Left kidney (tissue), 2 donors: ENCODE results near the gene FHIT. TPM values are rescaled to one million over a fixed set of nuclear protein-coding genes. Genes with fewer than 3 reads are reported as not detected.

ENCODE experiments used
- DNase-seq: peaks from one replicate; pipeline ENCODE4 v3.0.0-alpha.2; 2013
- polyA plus RNA-seq: library from polyadenylated mRNA; unstranded; fragments of 120-200 nt; gene quantifications from one replicate; pipeline ENCODE4 v1.2.1, GENCODE V29; 2013; ENCODE audit not compliant: insufficient read length

Gene FHIT
- polyA plus RNA-seq, 1 donor = 25.0 TPM

DNA sequence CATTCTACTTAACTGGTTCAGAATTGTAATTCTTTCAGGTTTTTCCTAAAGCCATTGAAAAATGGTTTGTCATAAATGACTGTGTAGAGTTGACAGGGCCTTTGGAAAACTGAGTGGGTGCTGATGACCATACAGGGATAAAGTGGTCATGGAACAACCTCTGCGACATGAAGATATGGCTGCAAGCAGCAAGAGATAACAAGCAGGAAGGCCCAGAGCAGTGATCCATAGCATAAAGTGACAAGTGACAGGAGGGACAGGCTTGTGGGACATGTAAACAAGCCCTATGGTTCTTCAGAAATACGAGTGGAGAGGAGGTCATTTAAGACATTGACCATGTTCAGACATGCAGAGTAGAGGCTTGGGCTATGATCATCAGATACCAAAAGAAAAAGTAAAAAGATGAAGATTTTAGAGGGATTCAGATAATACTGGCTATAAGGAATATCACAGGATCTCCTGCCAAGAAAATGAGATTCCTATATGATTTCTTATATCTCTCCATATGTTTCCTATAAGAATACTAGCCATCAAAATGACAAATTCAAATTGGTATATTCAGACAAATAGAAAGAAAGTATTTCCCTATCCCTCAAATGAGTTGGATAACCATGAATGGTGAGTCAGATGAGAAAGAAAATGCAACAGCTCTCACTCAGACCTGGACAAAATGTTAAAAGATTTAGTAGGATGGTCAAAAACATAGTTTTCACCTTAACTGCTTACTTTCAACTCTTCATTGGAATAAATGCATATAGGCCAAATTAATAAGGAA lies 1373.8 kb downstream of the FHIT start:
- no peak for DNase-seq

DNA sequence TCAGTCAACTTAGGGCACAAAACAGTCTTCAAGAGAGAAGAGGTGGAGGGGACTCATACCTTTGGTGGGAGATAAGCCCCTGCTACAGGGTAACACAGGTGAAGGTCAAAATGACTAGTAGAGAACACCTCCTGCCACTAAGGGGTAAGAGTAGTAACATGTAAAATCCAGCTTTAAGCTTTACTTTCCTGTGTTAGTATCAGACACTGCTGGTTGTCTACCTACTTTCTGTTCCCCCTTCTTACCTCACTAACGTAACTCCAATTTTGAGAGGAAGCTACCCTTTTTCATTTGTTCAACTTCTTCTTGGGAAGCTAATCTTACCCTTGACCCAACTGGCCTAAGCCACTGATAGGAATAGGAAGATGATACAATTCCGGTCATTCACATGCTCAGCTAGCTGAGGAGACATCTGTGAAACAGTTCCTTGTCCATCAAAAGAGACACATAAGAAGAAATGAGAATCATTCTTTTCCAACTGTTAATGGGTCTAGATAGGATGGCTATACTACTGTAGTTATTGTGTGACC lies 1374.7 kb downstream of the FHIT start:
- DNase-seq = no peak

DNA sequence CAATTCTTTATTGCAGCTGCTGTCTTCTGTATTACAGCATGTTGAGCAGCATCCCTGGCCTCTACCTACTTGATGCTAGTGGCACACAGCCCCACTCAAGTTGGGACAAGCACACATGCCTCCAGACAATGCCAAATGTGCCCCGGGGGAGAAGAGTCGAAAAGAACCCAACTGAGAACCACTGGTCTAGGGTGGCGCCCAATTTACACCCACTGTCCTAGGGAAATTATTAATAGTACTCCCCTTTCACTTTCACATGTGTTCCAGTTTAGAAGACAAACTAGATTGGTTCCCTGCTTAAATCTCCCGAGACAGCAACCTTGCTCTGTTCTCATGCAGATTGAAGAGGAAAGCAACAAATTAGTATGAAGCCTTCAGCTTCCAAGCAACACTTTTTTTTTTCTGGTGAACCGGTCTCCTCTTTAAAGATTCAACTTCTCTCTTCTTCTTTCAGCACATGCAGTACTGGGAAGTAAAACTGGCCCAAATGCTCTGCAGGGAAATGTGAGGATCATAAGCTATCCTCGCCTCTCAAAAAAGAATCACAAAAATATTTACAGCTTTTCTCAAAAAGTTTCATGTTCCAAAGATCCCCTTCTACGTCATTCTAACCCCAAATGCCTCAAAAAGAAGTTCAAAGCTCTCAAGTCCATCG lies 1377.5 kb downstream of the FHIT start:
- DNase-seq = no peak

DNA sequence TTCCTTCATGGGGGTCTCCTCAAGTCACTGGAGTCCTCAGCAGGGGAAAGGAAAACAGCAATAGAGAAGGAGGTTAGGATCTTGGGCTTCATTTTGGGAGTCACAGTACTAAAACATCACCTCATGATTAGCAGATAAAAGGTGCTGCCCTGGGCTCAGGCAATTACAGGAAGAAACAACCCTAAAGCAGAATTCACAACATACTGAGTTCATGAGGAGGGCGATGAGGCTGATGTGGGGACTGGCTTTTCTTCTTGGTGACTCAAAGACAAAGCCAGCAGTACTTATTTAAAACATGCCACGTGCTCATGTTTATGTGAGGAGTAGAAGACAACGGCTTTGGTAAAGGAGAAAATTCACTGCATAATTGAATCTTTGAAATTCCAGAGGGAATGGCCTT lies 1379.1 kb downstream of the FHIT start:
- no peak for DNase-seq

DNA sequence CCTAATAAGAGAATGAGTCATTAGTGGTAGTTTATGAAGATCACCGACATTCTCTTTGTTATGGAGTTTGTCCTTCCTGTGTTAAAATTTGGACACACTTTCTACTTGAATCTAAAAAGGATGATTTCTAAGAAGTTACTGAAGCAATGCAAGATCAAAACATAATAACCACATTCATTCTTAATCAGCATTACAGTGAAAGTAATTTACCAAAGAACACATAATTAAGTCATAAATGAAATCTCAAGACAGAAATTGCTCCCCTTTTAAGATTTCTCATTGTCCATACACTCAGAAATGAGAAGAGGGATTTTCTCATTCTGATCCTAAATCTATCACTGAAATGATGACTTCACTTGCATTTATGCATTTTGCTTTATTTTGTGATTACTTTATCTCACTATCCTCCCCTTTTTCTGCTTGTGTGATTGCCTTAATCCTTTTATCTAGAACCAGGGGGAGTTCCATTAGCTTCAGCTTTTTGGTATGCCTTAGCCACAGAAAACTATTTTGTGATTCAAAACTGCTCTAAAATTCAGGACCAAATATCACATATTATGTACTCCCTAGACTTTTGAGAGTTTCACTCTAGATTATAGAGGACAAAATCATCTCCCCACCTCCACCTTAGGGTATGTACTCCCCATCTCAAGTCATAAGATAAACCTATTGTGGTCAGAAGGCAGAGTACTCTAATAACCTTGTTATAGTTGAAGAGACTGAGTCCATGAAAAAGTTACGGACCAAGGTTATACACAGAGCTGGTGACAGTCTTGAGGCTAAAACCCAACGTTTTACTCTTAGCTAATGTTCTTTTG lies 1383.9 kb downstream of the FHIT start:
- no peak for DNase-seq

DNA sequence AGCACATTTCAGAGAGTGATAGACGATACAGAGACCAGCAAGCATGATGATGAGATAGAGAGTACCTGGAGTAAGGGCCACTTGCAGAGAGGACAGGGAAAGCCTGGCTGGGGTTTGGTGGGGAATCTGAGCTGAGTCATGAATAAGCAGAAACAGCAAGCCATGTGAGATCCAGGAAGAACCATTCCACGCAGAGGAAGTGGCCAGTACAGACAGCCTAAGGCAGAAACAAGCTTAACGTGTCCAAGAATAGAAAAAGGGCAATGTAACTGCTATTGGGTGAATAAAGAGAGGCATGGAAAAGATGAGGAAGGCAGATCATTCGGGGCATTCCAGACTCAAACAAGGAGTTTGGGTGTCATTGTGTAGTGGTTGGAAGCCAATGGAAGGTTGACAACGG lies 1385.2 kb downstream of the FHIT start:
- no peak for DNase-seq

DNA sequence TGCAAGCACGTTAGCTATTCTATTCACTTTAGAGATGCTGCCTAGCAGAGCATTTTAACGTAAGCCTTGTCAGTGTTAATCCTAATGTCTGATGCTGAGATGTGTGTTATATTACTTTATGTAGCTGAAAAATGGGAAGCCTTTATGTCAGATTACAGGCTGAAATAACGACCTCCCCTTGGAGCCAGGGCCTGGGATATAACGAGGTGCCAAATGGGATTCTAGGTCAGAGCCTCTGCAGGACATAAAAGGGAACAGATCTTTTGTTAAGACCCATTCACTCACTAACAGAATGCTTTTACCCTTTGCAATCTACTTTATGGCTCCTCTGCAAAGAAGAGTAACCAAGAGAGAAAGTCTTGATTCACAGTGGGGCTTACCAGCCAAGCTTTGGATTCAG lies 1385.9 kb downstream of the FHIT start:
- no peak for DNase-seq

DNA sequence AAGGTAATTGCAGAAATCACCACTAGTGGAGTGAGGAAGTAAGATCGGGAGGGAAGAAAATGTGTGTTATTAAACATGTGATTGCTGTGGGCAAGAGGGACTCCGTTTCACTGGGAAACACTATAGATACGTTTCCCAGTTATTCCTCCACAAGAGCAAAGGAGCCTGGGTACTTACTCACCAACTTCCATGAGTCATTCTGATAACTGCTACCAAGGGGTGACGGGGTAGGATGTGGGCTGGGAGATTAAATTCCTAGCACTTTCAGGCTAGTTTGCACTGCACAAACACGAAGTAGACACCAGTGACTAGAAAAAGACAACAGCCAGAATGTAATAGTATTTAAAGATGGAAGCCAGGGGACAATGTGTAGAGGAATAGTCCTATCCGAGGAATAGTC lies 1388.6 kb downstream of the FHIT start:
- no peak for DNase-seq

DNA sequence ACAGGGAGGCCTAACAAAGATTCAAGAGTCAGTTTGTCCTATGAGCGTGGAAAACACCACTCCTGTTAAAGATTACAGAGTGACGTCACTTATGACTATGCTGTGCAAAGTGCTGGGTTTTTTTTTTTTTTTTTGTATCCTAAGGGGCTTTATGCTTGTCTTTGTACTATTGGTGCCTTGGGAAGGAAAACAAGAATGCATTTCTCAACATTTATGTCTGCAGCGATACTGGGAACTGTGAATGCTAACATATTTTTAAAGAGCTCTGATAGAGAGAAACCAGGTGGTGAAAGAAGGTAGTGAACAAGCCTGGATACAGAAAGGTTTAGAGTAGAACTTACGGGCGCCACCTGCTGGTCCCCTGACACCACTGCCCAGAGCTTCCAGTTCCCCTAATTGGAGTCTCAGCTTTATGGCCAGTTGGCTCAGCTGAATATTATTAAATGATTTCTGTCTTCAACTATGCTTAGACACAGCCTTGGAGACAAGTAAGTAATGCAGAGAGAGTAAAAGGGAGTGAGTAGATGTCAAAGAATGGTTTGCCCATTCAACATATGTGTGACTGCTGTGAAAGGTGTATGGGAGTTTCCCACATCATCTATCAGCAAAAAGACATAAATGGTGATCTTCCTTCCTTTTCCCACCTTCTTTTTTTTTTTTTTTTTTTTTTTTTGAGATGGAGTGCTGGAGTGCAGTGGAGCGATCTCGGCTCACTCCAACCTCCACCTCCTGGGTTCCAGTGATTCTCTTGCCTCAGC lies 1393.5 kb downstream of the FHIT start:
- peak; percentile 81 for DNase-seq

DNA sequence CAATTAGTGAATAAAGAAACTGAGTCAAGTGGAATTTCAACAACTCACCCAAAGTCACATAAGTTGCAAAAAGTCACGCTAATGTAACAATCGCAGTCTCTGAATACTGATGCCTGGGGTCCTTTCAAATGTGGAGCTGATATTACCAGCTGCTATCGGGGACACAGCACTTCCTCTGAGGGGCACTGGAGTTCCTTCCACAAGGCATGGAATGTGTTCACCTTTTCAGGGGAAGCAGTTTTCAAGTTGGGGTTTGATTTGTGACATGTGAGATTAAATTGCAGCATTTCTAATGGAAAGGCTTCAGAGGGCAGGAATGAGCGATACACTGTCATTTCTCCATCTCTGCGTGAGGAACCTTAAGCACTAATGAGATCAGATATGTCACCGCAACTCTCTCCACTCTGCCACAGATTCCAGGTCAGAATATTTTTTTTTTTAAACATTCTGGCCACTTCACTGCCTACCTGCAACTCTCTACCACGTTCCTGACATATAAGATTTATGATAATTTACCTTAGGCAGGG lies 1394.3 kb downstream of the FHIT start:
- no peak for DNase-seq

DNA sequence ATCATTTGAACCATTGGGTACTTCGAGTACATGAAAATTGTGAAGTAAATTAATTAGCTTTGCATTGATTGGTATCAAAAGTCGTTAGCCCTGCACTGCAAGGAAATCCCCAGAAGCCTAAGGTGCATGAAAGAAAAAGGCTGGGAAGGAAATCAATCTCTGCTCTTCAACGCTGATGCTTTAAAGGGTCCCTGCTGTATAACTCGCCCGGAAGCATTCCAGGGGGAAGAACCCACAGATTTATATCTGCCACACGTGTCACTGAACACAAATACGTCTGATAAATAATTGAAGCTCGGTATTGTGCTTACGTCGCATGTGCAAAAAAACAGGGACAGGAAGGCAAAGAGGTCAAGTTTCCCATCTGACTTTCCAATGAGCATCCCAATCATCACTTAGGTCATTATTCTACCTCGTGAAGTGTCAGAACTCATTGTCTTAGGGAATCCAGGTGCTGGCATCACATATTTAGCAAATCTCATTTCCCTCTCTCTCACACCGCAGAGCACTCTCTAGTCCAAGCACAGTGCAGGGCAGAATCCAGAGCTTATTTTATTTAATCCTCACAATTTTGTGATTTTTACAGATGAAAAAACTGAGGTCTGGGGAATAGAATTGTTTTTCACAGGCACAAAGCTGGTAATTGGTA lies 1397.1 kb downstream of the FHIT start:
- no peak for DNase-seq

DNA sequence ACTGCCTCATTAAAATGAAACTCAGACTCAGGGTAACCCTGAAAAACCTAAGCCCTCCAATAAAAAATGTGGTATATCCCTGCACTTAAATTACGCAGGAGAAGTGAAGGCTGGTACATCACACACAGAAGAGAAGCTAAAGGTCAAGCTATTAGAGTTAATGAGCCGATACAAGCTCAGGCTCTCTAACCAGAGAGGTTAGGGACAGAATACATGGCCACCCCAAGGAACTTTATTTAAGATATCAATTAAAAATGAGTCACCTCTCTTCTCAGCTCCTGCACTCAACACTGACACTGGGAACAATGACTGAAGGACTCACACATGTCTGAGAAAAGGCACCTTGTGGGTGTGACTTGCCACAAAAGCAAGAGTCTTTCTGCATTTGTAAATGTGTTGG lies 1400.8 kb downstream of the FHIT start:
- DNase-seq = peak; percentile 32

DNA sequence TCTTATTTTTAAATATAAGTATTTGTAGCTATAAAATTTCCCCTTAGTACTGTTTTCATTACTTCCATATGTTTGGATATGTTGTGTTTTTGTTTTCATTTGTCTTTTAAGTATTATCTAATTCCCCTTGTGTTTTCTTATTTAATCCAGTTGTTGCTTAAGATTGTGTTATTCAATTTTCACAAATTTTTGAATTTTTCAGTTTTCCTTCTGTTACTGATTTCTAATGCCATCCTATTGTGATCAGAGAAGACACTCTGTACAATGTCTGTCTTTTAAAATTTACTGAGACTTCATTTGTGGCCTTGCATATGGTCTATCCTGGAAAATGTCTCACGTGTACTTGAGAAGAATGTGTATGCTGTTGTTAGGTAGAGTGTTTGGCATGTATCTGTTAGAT lies 1405.9 kb downstream of the FHIT start:
- DNase-seq = no peak

DNA sequence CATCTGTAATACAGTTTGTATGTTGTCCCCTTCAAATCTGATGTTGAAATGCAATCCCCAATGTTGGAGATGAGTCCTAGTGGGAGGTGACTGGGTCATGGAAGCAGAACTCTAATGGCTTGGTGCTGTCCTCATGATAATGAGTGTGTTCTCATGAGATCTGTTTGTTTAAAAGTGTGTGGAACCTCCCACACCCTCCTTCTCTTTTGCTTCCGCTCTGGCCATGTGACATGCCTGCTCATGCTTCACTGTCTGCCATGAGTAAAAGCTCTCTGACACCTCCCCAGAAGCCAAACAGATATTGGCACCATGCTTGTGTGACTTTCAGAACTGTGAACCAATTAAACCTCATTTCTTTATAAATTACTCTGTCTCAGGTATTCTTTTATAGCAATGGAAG lies 1407.4 kb downstream of the FHIT start:
- DNase-seq = no peak

DNA sequence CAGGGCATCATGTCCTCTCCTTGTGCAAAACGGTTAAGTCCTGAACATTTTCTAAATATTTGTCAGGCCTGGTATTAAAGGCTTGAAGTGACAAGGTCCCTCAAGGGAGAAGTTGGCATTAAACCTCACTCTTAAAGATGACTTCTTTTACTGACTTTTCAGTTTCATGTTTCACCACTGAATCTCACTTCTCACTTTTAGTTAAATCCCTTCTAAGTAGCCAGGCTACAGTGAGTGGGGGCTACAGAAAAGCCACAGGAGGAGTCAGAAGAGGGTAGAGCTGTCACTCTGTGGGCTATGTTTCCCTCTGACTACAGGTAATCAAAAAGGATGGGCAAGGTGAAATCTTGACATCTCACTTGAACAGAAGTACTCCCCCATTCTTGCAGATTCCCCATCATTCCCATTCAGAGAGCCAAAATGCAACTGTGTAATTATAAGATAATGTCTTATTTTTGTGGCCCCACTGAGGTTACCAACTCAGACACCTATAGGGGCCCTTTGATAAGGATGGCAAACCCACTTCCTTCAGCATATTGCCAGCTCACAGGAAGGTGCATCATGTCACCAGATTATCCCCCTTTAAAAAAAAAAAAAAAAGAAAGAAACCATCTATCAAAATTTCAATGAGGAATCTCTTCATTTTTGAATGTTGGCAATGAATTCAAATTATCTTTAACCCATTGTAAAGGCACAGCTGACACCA lies 1411.3 kb downstream of the FHIT start:
- DNase-seq = no peak

DNA sequence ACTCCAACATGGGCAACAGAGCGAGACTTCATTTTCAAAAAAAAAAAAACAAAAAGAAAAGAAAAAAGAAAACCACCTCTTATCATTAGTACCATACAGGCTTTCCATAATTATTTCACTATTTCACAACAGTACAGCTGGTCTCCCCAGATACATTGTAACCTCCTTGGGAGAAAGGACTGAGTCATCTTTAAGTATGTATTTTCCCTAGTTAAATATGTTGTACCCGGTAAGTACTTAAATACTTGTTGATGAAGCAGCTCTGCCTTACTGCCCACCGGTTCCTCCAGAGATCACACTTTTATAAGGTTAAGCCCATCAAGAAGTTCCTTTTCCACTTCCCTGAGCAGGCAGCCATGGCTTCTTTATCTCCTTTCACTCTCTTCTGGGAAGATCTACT lies 1412.0 kb downstream of the FHIT start:
- no peak for DNase-seq

DNA sequence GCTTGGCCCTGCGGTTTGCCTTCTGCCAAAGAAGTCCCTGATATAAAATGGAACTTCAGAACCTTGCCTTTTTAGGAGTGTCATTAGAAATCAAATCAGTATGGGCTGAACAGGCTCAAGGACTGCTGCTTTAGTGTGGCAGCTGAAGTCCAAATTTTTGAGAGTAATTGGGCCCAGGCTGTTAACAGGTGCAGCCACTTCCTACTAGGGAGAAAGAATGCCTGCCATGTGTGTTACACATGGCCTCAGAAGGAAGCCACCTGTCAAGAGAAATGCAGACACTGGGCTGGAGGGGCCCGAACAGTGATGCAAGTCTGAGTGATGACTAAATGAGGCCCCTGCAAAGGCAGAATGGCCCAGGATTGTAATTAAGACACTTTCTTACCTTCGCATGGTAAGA lies 1414.7 kb downstream of the FHIT start:
- no peak for DNase-seq

DNA sequence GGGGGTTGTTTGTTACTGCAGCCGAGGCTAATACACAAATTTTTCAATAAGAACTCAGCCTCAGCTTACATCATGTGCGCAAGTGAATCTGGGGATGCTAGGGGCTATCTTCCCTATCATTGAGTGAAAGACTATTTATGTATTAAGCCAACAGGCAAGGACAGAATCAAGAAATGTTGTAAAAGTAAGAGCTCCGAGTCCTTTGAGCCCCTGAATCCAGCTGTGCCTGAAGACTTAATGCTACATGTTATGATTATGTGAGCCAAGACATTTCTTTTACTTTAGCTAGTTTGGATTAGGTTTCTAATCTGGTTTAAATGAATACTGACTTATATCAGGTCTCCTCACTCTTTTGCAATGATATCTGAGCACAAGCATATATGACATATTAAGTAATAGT lies 1418.5 kb downstream of the FHIT start:
- DNase-seq = no peak

DNA sequence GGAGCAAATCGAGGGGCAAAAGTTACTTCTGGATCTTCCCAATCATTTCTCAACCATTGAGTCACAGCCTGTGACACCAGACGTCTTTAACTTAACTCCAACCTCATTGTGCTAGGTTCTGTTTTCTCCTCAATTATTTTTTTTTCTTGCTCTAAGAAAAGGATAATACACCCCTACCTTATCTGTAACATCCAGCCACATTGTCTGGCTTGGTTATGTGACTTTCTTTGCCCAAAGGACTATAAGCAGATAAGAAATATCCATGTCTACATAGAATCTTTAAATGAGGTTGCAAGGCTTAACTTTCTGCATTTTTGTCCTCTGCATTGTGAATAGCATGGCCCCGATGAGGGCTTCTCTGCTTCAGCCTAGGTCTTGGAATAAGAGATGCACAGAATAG lies 1419.0 kb downstream of the FHIT start:
- DNase-seq = no peak

DNA sequence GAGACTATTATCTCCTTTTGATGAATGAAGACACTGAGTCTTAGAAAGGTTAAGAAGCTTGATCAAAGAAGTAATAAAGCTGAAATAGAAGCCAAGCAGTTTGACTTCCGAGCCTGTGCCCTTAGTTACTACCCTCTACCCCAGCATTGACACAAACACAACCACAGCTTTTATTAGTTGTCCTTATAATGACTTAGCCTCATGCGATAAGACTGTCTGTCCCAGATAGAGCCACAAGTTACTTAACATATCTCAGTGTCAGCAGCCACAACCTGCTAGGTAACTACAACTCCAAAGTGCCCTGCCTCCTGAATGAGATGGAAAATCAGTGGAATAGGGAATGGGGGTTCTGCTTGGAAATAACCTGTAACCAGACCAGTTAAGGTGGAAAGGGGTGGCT lies 1419.9 kb downstream of the FHIT start:
- no peak for DNase-seq

DNA sequence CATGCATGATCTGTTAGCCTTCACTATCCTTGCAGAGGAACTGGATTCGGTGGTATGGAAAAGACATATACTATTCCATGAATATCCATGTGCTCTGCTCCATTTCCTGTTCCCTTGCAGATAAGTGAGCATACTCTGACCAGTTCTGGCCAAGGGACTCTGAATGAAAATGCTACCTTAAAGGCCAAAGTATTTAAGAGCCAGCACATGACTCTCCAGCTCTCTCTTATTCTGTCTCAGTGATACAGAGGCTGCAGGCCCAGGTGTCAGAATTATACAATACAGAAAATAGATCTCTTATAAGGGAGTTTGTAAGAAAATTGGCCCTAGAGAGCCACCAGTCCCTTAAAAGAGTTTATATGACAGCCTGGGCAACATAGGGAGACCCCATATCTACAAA lies 1421.7 kb downstream of the FHIT start:
- no peak for DNase-seq
